Stimulated activated CD4-positive, alpha-beta T cell treated with anti-CD3 and anti-CD28 coated beads, Interleukin-2, amount 100 ng/mL, for 24 hours (primary cell): ENCODE data around the gene SRGN.

Experiments used
- DNase-seq, 2 donors: peaks; one replicate each; pipeline ENCODE4 v3.0.0-alpha.2; 2020

The SRGN gene

DNA sequence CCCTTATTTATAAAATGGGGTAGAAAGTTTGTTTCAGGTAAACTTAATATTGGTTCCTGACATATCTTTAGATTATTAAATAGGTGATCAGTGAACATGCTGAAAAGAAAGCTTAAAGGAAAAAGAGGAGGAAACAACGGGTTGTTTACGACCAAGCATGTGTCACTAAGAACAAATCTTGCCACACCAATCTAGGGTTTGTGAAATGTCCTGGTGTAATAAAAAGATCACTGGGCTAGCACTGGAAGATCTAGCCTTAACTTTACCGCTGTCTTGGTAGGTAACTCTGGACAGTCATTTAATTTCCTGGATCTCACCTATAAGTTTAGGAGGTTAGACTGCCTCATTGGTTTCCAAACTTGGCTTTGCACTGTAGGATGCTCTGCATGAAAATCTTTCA, 55.1 kb downstream of the SRGN start:
- no peak for DNase-seq

DNA sequence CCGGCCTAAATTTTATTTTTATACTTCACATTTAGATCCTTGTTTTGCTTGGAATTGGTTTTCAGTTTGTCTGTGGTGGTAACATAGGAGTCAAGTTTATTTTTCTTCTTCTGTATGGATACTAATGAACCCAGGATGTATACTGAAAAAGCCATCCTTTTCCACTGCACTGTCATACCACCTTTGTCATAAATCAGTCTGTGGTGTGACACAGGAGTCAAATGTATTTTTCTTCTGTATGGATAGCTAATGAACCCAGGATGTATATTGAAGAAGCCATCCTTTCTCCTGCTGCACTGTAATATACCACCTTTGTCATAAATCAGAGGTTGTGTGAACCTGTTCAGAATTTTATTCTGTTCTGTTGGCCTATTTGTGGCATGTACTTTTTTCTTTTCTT, 57.4 kb downstream of the SRGN start:
- no peak for DNase-seq

DNA sequence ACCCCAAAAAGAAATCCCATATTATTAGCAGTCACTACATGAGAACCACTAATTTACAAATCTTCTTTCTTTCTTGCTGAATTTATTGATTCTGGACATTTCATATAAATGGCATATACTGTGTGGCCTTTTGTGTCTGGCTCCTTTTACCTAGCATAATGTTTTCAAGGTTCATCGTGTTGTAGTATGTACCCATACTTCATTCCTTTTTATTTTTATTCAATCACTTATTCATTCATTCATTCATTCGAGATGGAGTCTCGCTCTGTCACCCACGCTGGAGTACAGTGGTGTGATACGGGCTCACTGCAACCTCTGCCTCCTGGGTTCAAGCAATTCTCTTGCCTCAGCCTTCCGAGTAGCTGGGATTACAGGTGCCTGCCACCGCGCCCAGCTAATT, 58.0 kb downstream of the SRGN start:
- no peak for DNase-seq

DNA sequence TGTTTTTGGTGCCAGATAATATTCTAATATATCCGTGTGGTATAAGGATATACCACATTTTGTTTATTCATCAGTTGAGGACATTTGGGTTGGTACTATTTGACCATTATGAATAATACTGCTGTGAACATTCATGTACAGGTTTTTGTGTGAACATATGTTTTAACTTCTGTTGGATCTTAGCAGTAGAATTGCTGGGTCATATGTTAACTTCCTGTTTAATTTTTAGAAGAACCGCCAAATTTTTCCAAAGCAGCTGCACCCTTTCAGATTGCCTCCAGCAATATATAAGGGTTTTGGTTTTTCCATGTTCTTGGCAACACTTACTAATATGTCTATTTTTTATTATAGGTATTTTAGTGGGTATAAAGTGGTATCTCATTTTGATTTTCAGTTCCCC, 58.9 kb downstream of the SRGN start:
- no peak for DNase-seq

DNA sequence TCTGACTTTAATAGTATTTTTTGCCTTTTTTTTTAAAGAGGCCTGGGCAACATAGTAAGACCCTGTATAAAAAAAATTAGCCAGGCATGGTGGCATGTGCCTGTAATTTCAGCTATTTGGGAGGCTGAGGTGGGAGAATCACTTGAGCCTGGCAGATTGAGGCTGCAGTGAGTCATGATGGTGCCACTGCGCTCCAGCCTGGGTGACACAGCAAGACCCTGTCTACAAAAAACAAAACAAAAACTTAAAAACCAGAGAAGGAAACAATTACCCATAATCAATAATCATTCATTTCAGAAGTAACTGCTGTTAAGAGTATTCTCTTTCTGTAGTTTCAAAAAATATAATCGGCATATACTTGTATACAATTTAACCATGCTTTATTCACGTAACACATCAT, 64.1 kb downstream of the SRGN start:
- no peak for DNase-seq

DNA sequence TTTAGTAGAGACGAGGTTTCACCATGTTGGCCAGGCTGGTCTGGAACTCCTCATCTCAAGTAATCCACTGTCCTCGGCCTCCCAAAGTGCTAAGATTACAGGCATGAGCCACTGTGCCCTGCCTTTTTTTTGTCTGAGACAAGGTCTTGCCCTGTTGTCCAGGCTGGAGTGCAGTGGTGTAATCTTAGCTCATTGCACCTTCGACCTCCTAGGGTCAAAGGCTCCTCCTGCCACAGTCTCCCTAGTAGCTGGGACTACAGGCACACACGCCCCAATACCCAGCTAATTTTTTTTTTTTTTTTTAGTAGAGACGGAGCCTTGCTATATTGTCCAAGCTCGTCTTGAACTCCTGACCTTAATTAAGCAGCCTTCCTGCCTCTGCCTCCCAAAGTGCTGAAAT, 65.3 kb downstream of the SRGN start:
- no peak for DNase-seq
